ENCODE results near the gene MT1X. TPM values are rescaled to one million over a fixed set of nuclear protein-coding genes. Genes with fewer than 3 reads are reported as not detected.

MT1X gene
- total and polyA plus RNA-seq, 2 of the 13 experiments (the other 11 are each of a cell fraction or from before 2014, with no cell fraction given) = 19.7 to 288 TPM

GRCh38 chr16:56729735-56730662, 47.7 kb downstream of the MT1X start, which contains the start of gene NUP93 (continued):
- TF ChIP-seq ZBTB4 (CRISPR knock-in tag; IDR thresholded peaks at IDR 0.05; ENCODE audit: borderline replicate concordance) = peak; percentile 47; the same call in 1 of the 2 replicates
- no peak for TF ChIP-seq TBP (CRISPR knock-in tag; IDR thresholded peaks at IDR 0.05)
- TF ChIP-seq ZKSCAN5 (CRISPR knock-in tag; IDR thresholded peaks at IDR 0.05) = 0 out of 2 replicates have a peak, but pooled peaks have one; percentile 26
- TF ChIP-seq ZFP91 (CRISPR knock-in tag; IDR thresholded peaks at IDR 0.05; ENCODE audit: borderline replicate concordance) = peak; percentile 75
- TF ChIP-seq KLF9 (CRISPR knock-in tag; IDR thresholded peaks at IDR 0.05; ENCODE audit: low read depth) = no peak
- TF ChIP-seq ZFP37 (CRISPR knock-in tag; IDR thresholded peaks at IDR 0.05; ENCODE audit: borderline replicate concordance) = no peak
- TF ChIP-seq KAT7 (CRISPR knock-in tag; IDR thresholded peaks at IDR 0.05; ENCODE audit: borderline replicate concordance) = peak; percentile 94; the same call in 1 of the 2 replicates
- 0 out of 2 replicates have a peak, but pooled peaks have one; percentile 46 for TF ChIP-seq MATR3 (CRISPR knock-in tag; IDR thresholded peaks at IDR 0.05)
- peak; percentile 97 for TF ChIP-seq GATAD1 (CRISPR knock-in tag; IDR thresholded peaks at IDR 0.05)
- TF ChIP-seq ZNF318 (CRISPR knock-in tag; IDR thresholded peaks at IDR 0.05) = no peak
- no peak for TF ChIP-seq ZNF12 (CRISPR knock-in tag; IDR thresholded peaks at IDR 0.05)
- no peak for TF ChIP-seq ELF4 (CRISPR knock-in tag; IDR thresholded peaks at IDR 0.05; ENCODE audit: borderline replicate concordance)
- peak in 1 of 2 experiments; percentile 14; a peak in 1 of 4 replicates for TF ChIP-seq NR2F1 (CRISPR knock-in tag; IDR thresholded peaks at IDR 0.05)
- peak; percentile 66 for TF ChIP-seq FOXO1 (CRISPR knock-in tag; IDR thresholded peaks at IDR 0.05)
- no peak for TF ChIP-seq SMC3 (IDR thresholded peaks at IDR 0.05; ENCODE audit: low read length)

All from HepG2 (cell line).